Endothelial cell (in vitro differentiated cells): ENCODE data around the gene GPC3. TPM values are rescaled to one million over a fixed set of nuclear protein-coding genes. Genes with fewer than 3 reads are reported as not detected.

Experiments used
- DNase-seq: peaks from one replicate; pipeline ENCODE4 v3.0.0; 2021; ENCODE audit warnings: low spot score
- H3K27ac Mint-ChIP-seq: one replicate; pipeline ENCODE4 v1.8.0; 2021; ENCODE audit warnings: mixed read lengths, inconsistent platforms; ENCODE audit not compliant: unreplicated experiment
- H3K27me3 Mint-ChIP-seq: one replicate; pipeline ENCODE4 v1.8.0; 2021; ENCODE audit warnings: mild to moderate bottlenecking, moderate library complexity, mixed read lengths, inconsistent platforms; ENCODE audit not compliant: unreplicated experiment
- H3K36me3 Mint-ChIP-seq: one replicate; pipeline ENCODE4 v1.8.0; 2021; ENCODE audit warnings: mild to moderate bottlenecking, low read depth, mixed read lengths, inconsistent platforms; ENCODE audit not compliant: unreplicated experiment
- H3K4me1 Mint-ChIP-seq: one replicate; pipeline ENCODE4 v1.8.0; 2021; ENCODE audit warnings: mild to moderate bottlenecking, mixed read lengths, inconsistent platforms; ENCODE audit not compliant: unreplicated experiment
- H3K4me3 Mint-ChIP-seq: one replicate; pipeline ENCODE4 v1.8.0; 2021; ENCODE audit warnings: mild to moderate bottlenecking, mixed read lengths, inconsistent platforms; ENCODE audit not compliant: unreplicated experiment
- H3K9me3 Mint-ChIP-seq: one replicate; pipeline ENCODE4 v1.8.0; 2021; ENCODE audit warnings: mixed read lengths, inconsistent platforms; ENCODE audit not compliant: unreplicated experiment
- total RNA-seq: library from RNA; stranded (reverse); fragmentation: NEBNext Ultra II Directional; extraction: Animal tissue kit (Norgen Biotek cat#: 25700); gene quantifications from one replicate; pipeline ENCODE4 v1.2.1, GENCODE V29; 2021; ENCODE audit not compliant: unreplicated experiment
- TF ChIP-seq, protein P1 (sequence below): fragments of 200-600 bp; sonication (generic); IDR thresholded peaks from one replicate; pipeline ENCODE4 v1.5.0; 2021; ENCODE audit warnings: antibody characterized with exemption; ENCODE audit not compliant: unreplicated experiment

GPC3 gene
- total RNA-seq, 1 donor from 2014 or later: 4.7 TPM

DNA sequence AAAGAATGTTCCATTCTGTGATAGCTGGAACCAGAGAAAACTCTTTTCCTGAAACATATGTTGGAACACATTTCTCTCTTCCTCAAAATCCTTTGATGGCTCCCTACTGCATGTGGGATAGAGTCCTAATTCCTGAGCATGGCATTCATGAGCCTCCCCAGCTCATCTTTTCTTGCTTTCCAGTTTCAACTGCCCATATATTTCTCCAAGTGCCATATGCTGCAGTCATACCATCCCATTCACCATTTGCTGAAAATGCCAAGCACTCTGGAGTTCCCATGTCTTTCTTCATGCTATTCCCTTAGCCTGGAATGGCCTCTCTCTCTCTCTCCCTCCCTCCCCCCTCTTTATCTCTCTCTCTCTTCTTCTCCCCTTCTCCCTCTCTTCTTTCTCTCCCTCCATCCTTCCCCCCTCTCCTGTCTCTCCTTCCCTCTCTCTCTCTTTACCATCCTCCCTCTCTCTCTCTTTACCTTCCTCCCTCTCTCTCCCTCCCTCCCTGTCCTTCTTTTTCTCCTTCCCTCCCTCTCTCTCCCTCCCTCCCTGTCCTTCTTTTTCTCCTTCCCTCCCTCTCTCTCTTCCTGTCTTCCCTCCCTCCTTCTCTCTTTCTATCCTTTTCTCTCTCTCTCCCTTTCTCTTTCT lies 436.0 kb downstream of the GPC3 start:
- Mint-ChIP-seq H3K9me3 (no peaks in the 10 kb centered on the region), H3K27me3 (peaks cover 3% of the 10 kb centered on the region), H3K36me3 (no peaks in the 10 kb centered on the region), H3K4me1 (no peaks in the 10 kb centered on the region), H3K4me3 (no peak overlapping the region), H3K27ac (no peak overlapping the region)
- no peak for DNase-seq
- TF ChIP-seq, protein P1, sequence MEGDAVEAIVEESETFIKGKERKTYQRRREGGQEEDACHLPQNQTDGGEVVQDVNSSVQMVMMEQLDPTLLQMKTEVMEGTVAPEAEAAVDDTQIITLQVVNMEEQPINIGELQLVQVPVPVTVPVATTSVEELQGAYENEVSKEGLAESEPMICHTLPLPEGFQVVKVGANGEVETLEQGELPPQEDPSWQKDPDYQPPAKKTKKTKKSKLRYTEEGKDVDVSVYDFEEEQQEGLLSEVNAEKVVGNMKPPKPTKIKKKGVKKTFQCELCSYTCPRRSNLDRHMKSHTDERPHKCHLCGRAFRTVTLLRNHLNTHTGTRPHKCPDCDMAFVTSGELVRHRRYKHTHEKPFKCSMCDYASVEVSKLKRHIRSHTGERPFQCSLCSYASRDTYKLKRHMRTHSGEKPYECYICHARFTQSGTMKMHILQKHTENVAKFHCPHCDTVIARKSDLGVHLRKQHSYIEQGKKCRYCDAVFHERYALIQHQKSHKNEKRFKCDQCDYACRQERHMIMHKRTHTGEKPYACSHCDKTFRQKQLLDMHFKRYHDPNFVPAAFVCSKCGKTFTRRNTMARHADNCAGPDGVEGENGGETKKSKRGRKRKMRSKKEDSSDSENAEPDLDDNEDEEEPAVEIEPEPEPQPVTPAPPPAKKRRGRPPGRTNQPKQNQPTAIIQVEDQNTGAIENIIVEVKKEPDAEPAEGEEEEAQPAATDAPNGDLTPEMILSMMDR: no peak

DNA sequence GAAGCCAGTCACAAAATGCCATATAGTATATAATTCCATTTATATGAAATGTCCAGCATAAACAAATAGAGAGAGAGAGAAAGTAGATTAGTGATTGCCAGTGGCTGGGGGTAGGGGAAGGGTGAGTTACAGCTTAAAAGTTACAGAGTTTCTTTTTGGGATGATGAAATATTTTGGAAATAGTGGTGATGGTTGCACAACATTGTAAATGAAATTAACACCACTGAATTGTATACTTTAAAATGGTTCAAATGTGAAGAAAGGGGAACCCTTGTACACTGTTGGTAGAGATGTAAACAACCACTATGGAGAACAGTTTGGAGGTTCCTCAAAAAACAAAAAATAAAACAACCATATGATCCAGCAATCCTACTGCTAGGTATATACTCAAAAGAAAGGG lies 439.0 kb downstream of the GPC3 start:
- H3K4me1 Mint-ChIP-seq: no peaks in the 10 kb centered on the region
- no peak overlapping the region for H3K27ac Mint-ChIP-seq
- no peaks in the 10 kb centered on the region for H3K9me3 Mint-ChIP-seq
- no peaks in the 10 kb centered on the region for H3K36me3 Mint-ChIP-seq
- no peak overlapping the region for H3K4me3 Mint-ChIP-seq
- no peak for DNase-seq
- TF ChIP-seq, protein P1: no peak
- peaks cover 3% of the 10 kb centered on the region for H3K27me3 Mint-ChIP-seq

DNA sequence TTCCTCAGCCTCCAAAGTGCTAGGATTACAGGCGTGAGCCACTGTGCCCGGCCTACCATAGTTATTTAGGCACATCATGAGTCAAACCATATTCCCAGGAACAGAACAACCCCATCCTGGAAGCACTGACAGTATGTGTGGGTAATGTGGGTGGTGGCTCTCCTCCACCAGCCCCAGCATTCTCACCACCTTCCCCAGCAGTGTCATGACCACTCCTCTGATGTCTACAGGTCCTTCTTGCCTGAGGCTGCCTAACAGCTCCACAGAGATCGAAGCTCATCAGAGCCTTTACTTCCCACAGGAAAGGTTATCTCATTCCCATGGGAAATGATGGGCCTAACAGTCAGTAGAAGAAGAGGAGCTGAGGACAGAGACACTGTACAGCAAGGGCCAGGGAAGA lies 440.6 kb downstream of the GPC3 start:
- Mint-ChIP-seq H3K4me3 (no peak overlapping the region), H3K36me3 (no peaks in the 10 kb centered on the region), H3K9me3 (no peaks in the 10 kb centered on the region), H3K4me1 (no peaks in the 10 kb centered on the region), H3K27me3 (peaks cover 5% of the 10 kb centered on the region), H3K27ac (peak overlapping the region; percentile 64)
- DNase-seq: no peak
- TF ChIP-seq, protein P1: no peak

DNA sequence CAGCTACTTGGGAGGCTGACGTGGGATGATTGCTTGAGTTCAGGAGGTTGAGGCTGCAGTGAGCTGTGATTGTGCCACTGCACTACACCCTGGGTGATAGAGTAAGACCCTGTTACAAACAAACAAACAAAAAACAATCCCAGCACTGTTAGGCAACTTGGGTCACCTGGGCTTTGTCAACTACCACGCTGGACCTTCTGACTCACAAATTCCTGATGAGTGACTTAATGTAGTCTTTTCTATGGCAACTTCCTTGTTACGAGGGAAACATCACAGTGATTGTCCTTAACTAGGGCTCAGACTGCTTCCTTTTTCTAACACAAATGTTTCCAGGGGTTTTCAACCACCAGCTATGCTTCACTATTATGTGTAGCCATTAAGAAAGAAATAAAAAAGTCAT lies 441.3 kb downstream of the GPC3 start:
- Mint-ChIP-seq H3K36me3 (no peaks in the 10 kb centered on the region), H3K27me3 (peaks cover 5% of the 10 kb centered on the region), H3K4me1 (no peaks in the 10 kb centered on the region), H3K9me3 (no peaks in the 10 kb centered on the region), H3K27ac (peak overlapping the region; percentile 75), H3K4me3 (no peak overlapping the region)
- DNase-seq: peak; percentile 4
- TF ChIP-seq, protein P1: no peak

DNA sequence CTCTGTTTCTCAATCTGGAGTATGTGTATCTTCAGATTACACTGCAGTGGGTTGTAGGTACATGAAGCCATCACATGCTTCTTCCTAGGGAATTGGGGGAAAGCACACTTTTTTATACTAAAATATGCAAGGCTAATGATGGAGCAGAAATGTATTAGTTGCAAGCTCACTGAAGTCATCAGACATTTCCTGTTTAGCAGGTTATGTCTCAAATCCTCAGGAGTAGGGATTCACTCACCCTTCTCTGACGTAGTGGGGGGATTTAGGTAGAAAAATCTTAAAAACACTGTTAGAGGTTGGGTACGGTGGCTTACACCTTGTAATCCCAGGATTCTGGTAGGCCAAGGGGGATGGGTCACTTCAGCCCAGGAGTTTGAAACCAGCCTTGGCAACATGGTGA lies 441.7 kb downstream of the GPC3 start:
- TF ChIP-seq, protein P1: no peak
- Mint-ChIP-seq H3K27me3 (peaks cover 5% of the 10 kb centered on the region), H3K9me3 (no peaks in the 10 kb centered on the region), H3K27ac (peak overlapping the region; percentile 75), H3K36me3 (no peaks in the 10 kb centered on the region), H3K4me3 (no peak overlapping the region), H3K4me1 (no peaks in the 10 kb centered on the region)
- DNase-seq: no peak
